Stimulated activated CD8-positive, alpha-beta memory T cell treated with anti-CD3 and anti-CD28 coated beads, Interleukin-15, amount 100 ng/mL, for 4 hours (primary cell): ENCODE measurements around the gene LRRC56.

Source experiments
- DNase-seq, 2 donors: peaks; one replicate each; pipeline ENCODE4 v3.0.0-alpha.2; 2020; ENCODE audit warnings: low read depth in 2 of 2

Gene LRRC56

DNA sequence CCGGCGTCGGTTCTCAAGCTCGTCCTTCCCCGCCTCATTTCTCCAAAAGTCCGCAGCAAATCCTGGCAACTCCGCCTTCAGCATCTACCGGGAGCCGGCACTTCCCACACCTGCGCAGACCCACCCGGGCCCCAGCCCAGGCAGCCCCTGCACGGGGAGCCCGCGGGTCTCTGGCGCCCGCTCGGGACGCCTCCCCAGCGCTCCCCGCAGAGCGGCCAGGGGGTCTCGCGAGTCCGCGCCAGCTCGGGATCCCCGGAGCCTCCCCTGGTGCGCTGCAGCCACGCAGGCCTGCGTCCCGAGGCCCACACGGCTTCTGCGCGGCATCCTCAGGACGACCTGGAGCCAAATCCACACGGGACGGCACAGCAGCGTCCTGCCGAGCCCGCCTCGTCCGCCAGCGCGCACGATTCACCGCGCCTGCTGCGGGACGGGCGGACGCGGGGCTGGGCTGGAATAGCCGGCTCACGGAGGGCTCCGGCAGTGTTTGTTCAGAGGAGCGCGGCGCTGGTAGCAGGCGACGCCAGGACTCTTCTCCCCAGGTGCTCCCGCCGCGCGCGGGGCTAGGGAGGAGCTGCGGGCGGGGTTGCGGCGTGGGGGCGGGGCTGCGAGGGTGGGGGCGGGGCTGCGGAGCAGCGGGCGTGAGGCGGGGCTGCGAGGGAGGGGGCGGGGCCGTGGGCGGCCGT lies 38.1 kb downstream of the LRRC56 start:
- no peak for DNase-seq

DNA sequence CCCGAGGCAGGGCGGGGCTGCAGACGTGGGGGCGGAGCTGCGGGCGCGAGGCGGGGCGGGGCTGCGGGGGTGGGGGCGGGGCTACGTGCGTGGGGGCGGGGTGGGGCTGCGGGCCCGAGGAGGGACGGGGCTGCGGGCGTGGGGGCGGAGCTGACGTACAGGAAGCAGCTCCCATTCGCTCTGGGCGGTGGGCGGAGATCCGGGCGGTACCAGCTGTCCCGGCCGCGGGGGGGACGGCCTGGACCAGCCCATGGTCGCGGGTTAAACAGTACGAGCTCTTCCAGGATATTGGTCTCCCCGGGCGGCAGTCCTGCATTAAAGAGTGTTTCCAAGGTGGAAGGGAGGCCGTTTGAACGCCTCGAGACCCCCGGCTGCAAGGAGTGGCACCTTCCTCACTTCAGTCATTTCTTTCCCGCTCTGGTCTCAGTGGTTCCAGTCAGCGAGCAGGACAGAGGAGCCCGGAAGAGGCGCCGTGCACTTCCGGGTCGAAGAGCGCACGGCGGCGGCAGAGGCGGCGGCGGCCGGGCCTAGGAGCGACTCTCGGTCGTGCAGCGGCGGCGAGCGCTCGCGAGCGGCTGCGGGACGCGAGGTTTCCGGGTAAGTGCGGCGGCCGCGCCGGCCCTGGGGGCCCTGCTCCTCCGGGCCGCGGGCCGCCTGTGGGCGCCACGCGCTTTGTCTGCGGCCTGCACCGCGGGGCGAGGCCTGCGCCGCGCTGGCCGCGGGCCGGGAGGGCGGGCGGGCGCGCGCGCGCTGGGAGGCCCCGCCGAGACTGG lies 38.9 kb downstream of the LRRC56 start, which contains the start of gene PHRF1:
Gene PHRF1 (plus strand): TSS at position 475 of the 773 bp plus-strand sequence. CDS start 5,043 bp downstream, outside the sequence.
- DNase-seq = peak; percentile 92 to 93

DNA sequence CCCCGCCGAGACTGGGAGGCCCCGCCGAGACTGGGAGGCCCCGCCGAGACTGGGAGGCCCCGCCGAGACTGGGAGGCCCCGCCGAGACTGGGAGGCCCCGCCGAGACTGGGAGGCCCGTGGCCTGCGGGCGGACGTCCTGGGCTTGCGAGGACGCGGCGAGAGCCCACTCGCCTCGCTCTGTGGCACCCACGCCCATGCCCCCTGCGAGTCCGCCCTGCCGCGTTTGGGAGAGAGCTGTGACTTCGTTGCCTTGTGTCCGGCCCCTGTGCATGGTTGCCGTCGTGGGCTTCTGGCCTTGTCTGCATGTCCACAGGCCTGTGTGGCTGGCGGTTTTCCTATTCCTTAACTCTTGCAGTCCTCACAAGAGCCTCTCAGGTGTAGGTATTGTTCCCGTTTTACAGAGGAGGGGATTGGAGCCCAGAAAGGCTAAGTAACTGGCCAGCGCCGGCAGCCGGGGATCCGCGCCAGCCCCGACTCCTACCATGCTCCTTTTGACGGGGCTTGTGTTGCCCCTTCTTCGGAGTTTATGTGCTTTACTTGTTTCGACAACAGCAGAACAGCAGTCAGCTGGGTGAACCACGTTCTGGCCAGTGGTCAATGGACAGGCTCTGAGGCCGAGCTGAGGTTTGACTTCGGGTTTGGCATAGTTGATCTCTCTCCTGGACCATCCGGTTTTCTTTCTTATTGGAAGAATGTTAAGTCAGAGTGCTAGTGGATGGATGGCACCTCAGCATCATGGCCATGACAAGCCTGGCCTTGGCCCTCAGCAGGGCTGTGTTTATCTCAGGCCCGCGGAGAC lies 39.7 kb downstream of the LRRC56 start:
- no peak for DNase-seq

DNA sequence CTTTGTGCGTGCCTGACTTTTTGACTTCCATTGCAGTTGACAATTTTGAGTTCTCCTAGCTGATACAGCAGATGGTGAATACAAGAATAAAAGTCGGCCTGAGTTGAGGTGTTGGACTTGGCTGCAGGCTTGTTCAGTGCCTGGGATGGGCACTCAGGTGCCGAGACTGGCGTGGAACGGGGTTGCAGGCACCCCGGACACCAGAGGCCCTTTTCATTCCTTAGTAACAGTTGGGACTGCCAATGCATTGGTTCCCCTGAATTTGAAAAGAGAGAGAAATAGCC lies 40.2 kb downstream of the LRRC56 start:
- DNase-seq = no peak

DNA sequence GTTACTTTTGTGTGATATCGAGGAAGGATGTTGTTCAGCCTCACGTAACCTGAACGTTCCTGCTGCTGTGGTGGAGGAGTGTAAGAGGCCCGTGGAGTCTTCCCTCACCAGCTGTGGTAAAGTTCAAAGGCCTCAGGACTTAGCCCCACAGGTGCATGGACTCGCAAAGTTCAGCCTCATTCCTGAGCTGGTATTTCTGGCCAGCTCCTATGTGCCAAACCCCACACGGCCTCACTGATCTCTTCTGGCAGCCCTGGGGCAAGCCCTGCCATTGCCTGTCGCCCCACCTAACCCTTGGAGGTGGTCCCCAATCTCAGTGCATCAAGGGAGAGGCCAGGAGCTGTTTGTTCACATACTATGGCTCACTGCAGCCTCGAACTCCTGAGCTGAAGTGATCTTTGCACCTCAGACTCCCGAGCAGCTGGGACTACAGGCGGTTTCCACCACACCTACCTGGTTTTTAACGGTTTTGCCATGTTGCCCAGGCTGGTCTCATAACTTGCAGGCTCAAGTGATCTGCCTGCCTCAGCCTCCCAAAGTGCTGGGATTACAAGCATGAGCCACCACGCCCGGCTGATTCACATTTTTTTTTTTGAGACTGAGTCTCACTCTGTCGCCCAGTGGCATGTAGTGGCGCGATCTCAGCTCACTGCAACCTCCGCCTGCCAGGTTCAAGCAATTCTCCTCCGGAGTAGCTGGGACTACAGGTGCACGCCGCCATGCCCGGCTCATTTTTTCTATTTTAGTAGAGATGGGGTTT lies 41.1 kb downstream of the LRRC56 start:
- DNase-seq = no peak

DNA sequence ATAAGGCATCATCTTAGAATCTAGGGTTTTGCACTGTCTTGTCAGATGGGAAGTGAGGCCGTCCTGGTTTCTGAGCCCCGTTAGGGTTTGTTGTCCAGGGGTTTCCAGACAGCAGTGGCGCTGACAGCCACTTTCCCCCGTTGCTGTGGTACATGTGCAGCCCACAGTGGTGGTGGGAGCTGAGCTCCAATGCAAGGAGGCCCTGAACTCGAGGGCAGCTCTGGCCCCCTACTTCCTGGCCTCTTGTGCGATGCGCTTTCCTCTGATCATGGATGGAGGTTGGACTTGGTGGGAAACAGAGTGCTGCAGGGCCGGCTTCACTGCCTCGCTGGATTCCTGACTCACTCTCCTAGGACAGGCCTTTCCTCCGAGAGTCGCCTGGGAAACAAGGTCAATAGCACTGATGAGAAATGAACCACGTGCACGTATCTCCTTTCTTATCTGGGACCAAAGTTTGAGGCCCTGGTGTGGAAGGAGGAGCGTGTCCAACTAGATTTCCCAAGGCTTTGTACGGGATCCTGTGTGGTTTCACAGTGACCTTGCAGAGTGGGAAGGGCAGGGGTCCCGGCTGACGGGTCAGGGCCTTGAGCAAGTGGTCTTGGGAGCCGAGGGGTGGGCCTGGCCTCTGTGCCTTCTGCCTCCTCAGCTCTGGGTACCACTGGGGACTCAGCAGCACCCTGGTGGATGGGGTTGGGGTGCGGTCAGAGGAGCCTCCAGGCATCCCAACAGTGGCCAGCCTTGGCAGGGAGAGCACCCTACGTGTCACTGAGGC lies 42.7 kb downstream of the LRRC56 start:
- DNase-seq = no peak

DNA sequence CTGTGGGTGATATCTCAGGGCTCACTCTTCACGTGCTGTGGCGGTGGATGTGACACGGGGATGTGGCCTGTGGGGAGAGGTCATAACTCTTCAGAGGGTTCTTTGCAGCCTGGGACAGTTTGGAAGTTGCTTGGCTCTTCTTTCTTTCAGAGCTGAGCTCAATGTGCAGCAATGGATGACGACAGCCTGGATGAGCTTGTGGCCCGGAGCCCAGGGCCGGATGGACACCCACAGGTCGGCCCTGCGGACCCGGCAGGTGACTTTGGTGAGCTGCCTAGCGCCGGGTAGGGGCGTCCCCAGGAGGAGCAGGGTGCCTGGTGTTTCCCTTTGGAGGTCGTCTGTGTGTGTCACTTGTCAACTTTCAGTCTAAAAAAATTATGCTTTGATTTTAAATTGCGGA lies 44.0 kb downstream of the LRRC56 start:
- no peak for DNase-seq

DNA sequence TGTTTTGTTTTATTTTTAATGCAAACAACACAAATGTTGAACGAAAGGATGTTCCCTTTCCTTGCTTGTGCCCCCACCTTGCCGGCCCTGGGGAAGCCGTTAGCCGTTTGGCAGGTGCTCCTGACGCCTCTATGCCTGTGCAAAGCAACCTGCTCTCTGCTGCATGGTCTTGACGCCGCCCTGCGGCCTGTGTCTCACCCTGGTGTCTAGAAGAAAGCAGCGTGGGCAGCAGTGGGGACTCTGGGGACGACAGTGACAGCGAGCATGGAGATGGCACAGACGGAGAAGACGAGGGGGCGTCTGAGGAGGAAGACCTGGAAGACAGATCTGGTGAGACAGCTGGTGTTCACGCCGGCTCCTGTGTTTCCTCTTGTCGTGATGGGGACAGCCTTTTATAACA lies 44.4 kb downstream of the LRRC56 start:
- no peak for DNase-seq

DNA sequence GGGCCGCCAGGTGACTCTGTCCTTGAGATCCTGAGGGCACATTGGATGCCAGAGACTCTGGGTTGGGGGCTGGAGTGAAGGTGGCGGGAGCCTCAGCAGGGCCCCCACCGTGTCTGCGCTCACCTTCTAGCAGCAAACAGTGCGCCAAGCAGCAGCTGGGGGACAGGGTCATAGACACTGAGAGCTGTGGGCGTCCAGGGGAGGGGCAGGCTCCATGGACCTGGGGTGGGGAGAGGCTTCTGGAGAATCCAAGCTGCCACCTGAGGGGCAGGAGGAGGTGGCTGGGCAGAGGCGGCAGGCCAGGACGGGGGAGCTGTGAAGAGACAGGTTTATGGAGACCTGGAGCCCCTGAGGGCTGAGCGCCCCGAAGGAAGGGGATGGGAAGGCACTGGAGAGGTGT lies 47.0 kb downstream of the LRRC56 start:
- DNase-seq = no peak

DNA sequence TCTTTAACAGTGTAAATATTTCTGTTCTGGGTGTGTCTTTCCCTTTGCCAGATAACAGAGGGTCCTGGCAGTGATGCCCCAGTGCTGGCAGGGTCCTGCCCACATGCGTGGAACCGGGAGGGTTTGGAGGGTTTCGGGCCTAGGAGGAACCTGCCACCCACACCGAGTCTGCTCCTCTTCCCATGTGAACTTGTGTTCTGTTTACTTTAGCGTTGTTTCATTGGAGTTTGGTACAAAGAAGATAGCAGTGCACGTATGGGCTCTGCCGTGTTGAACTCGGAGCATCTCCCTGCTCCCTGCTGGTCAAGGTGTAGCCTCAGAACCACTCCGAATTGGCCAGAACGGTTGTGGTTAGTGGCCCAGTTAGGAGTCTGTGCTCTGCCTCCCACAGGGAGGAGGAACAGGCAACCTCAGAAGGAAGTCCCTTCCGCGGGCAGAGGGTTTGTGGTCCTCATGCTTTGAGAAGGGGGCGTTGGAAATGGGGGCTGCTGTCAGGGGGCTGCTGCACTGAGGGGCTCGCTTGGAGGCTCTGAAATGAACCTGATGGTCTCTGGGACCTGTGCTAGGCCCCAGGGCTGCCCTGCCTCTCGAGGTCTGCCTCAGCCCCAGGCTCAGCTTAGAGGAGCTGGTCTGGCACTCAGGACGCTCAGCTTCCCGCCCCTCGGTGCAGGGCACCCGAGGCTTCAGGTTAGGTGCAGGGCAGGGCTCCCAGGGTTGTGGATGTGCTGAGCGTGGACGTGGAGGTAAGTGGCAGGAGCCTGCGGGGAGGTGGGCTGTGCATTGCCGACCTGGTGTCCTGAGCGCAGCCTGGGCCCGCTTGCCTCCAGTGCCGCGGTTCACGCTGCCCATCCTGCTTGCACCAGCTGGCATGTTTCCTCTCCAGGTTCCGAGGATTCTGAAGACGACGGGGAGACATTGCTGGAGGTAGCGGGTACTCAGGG lies 49.3 kb downstream of the LRRC56 start:
- no peak for DNase-seq

DNA sequence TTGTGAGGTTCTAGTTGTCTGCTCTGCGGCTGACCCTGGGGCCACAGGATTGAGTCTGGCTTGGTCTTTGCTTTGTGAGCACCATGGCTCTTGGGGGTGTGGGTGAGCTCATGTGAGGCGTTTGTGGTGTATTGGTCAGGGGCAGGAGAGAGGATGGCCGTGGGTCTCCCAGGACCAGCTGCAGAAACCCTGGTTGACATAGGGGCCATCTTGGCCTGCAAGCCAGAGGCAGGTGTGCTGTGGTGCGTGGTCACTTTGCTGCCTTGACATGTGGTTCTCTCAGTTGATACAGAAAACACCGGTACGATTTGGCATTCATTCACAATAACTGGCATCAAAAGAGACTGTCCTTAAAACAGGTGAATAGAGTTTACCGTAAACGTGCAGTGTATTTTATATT lies 50.2 kb downstream of the LRRC56 start:
- DNase-seq = no peak

DNA sequence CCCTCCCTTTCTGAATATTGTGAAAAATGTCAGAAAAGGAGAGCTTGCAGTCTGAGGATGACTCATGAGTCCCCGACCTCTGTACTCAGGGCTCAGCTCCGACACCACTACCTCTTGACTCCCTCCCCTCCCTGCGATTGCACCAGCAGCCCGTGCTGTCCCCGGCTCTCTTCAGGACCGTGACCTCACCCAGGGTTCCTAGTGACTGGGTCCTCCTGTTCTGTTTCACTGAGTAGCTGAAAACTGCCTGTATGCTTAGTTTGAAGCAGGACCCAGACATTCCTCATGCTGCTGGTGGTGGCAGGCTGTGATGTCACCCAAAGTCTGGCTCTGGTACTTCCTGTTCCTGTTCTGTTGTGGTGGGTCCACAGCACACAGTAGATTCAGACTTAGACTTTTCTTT lies 50.7 kb downstream of the LRRC56 start:
- peak; percentile 49 to 54 for DNase-seq

DNA sequence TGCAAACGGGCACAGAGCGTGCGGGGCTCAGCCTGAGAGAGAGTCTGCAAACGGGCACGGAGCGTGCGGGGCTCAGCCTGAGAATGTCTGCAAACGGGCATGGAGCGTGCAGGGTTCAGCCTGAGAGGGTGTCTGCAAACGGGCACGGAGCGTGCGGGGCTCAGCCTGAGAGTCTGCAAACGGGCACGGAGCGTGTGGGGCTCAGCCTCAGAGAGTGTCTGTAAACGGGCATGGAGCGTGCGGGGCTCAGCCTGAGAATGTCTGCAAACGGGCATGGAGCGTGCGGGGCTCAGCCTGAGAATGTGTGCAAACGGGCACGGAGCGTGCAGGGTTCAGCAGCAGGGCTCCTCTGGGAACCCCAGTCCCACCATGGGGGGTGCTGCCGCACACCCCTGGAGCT lies 52.5 kb downstream of the LRRC56 start:
- no peak for DNase-seq

DNA sequence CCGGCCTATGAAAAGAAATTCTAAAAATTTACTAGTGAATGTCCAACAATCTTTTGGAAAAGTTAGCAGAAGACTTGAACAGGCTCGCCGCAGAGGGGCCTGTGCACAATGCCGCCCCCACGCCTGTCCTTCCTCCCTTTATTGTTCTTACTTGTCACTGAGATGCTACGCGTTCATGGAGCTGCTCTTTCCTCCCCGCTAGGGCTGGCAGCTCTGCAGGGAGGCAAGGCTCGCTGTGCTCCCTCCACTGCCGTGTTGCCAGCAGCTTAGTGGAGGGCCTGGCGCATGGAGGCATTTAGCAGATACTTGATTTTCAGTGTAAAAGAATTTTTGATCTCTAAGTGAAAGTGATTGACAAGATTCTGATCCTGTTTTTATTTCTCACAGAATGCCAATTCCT lies 53.7 kb downstream of the LRRC56 start:
- no peak for DNase-seq

DNA sequence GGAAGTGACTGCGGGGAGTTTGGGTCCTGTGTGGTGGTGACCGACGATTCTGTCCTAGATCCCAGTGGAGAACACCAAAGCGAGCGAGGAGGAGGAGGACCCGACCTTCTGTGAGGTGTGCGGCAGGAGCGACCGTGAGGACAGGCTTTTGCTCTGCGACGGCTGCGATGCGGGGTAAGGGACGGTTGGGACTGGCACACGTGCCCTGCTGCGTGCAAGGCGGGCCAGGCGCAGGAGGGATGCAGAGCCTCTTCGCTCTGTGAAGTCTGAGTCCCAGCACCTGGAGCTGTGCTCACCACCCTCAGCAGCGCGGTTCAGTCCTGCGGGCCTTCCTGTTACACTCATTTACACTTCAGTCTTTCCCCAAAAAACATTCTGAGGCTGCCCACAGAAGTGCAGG lies 55.2 kb downstream of the LRRC56 start:
- no peak for DNase-seq

DNA sequence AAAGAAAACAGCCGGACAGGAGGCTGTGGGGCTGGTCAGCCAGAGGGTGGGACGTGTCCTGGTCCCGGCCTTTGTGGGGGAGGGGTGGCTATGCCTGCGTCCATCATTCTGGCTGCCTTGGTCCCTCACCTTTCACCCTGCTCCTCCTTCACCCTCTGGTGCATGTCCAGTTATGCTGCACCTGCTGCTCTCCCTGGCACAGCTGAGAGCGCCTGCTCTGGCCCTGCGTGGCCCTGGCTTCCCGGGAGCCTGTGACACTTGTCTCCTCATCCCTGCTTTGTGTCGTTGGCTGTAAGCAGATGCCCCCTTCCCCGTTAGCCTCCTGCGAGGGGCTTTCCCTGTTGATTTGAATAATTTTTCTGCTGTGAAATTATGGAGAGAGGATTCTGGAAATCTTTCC lies 55.6 kb downstream of the LRRC56 start:
- DNase-seq = no peak

DNA sequence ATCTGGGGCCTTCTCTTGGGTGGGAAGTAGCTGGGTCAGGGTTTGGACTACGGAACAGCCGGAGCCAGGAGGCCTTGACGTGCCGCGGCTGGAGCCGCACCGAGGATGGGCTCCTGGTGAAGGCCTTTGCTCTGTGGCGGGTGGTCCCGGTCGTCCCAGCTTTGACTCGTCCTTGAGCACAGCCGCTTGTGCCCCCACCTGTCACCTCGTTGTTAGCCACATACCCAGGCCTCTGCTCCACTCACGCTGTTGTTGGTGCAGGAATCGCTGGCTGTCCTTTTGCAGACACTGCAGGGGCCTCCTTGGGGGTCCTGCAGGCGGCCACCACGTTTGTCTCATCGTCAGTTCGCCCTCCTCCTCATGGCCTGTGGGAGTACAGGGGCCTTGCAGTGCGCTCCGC lies 56.0 kb downstream of the LRRC56 start:
- no peak for DNase-seq

DNA sequence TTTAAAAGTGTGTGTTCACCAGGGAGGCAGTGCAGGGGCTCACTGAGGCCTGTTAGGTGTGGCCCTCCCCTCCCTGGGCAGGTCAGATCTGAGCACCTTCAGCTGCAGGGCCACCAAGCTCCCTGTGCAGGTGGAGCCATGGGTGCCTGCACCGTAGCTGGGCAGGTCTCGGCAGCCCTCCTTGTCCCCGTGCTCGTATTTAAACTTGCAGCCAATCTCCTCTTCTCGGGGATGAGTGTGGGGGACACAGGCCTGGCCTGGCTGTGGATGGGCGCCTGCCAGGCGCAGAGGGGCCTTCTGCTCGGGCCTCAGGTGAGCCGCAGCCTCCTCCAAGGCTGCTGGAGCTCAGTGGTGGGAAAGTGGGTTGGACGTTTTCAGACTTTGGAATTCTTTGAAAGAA lies 58.1 kb downstream of the LRRC56 start:
- DNase-seq = no peak

DNA sequence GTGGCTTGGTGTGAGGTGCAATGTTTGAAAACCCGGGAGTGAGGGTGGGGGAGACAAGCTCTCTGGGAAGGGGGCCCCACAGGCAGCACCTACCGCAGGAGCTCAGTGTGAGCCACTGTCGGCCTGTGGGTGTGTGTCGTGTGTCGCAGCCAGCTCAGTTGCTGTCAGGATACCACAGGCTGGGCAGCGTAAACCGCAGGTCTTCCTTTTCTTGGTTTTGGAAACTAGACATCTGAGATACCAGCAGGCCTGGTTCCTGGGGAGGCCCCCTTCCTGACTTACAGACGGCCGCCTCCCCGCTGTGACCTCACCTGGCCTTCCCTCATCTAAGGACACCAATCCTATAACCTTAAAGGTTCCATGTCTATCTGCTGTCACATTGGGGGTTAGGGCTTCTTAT lies 59.0 kb downstream of the LRRC56 start:
- DNase-seq = no peak

DNA sequence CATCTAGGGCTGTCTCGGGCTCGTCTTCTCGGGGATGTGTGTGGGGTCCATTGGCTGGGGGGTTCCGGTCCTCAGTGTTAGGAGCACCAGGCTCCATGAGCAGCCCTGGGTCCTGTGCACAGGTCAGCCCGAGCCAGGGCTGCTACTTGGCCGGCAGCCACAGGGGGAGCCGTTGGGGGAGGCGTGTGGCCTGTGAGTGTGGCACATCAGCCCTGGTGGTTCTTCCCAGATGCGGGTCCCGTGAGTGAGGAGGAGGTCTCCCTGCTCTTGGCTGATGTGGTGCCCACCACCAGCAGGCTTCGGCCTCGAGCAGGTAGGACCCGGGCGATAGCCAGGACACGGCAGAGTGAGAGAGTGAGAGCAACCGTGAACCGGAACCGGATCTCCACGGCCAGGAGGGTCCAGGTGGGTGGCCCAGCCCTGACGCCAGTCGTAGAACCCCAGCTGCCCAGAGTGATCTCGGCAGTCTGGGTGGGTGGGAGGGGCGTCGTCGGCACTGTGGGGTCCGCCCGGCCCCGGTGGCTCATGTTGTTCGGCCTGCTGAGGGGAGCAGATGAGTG lies 59.9 kb downstream of the LRRC56 start:
- no peak for DNase-seq
